Epidermal melanocyte (primary cell): ENCODE results near the gene UNC13D.
"Not testable (repeated sequence)": the region's sequence is repeated elsewhere in the genome, so short reads cannot be mapped to it uniquely, and the experiment has no call there.

ENCODE experiments used
- DNase-seq: peaks from one replicate; pipeline ENCODE4 v3.0.0; 2011; ENCODE audit warnings: low spot score; ENCODE audit not compliant: insufficient read length

UNC13D gene

DNA sequence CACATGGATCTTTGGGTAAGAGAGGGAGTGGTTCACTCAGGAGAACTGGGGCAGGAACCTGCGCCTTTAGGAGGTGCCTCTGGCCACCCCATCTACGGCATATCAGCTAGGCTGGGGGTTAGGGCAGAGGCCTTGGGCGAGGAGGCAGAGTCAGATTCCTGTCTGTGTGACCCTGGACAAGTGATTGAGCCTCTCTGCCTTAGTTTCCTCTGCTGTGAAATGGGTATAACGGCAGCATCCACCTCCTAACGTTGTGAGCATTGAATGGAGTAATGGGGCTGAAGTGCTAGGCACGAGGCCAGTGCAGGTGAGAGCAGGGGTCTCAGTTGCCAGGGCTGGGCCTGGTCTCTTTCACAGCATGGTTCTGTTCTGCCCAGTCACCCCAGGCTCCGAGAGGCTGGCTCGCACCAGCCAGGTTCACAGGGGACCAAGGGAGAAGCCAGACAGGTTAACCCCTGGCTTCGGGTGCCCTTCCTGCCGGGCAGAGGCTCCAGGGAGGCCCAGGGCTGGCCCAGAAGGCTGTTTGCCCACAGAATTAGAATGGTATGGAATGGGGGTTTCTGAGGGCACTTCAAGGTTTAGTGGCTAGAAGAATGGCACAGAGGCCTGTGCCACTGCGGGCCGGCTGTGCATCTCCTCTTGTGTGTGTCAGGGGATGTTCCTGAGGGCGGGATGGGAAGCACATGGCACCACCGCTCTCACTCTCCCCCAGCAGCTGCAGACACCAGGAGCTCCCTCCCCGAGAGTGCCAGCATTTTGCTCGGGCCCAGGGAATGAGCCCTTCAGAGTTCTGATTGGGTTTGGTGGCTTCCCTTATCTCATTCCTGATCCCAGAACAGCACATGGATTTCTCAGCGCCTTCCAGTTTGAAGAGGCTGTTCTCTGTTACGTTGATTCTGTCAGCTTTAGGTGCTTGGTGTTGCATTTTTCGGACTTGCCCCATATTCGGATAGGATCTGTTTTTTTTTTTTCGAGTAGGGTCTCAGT, 23.8 kb downstream of the UNC13D start:
- peak; percentile 15 for DNase-seq

DNA sequence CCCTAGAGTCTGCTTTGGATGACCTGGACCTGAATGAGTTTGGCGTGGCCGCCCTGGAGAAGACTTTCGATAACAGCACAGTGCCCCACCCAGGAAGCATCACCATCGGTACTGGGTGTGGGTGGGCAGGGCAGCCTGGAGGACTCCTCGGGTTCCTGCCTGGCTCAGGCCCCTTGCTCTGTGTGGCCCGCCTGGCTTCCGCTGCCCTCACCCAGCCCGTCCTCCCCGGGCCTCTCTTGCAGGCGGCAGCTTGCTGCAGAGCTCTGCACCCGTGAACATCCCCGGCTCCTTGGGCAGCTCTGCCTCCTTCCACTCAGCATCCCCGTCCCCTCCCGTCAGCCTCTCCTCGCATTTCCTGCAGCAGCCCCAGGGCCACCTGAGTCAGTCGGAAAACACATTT, 24.5 kb downstream of the UNC13D start:
- DNase-seq: peak; percentile 11

DNA sequence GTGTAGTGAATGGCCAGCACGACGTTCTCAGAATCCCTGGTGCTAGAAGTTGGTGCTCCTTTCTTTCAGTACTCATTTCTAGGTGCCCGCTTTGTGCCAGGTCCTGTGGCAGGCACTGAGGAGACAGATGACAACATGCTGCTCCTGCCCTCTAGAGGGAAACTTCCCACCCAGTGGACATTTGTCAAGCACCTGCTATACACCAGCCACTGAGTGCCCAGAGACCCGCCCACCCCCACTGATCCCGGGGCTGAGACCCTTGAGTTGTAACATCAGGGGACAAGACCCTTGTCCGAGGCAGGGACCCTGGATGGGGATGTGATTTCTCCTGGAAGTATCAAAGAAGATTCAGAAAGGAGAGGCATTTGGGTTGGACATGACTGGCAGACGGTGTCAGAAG, 25.1 kb downstream of the UNC13D start:
- DNase-seq: peak; percentile 10

DNA sequence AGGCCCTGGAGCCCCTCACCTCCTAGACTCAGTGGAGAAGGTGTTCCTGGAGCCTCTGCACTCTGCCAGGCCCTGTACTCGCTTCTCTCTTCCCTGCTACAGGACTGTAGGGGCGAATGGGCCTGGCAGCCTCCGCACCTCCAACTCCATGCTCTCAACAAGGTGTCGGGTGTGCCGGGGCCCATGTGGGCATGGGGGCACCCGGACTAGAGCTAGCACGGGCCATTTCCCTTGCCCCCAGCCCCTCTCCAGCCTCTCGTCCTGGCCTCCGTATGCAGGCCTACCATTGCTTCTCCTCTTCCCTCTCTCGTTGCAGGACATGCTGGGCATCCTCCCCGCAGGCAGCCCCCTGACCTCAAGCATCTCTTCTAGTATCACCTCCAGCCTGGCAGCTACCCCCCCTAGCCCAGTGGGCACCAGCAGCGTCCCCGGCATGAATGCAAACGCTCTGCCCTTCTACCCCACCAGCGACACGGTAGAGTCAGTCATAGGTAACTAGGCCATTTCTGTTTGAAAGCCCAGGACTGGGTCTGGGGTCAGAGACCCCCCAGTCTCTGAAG, 25.8 kb downstream of the UNC13D start:
- DNase-seq: no peak

DNA sequence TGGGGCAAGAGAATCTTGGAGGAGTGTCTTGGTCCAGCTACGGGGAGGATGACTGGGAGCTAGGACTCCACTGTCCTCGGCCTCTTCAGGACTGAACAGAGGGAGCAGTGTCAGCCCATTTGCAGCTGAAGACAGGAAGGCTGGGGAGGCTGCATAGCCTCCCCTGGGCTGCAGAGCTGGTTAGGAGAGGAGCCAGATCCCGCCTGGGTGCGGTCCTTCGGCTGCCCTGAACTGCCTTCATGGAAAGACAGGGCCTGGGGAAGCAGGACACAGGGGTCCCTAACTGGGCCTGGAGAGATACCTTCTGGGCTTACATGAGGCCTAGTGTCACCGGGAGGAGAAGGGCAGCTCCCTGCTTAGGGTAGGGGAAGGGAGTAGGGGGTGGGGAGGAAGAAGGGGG, 26.6 kb downstream of the UNC13D start:
- DNase-seq: no peak

DNA sequence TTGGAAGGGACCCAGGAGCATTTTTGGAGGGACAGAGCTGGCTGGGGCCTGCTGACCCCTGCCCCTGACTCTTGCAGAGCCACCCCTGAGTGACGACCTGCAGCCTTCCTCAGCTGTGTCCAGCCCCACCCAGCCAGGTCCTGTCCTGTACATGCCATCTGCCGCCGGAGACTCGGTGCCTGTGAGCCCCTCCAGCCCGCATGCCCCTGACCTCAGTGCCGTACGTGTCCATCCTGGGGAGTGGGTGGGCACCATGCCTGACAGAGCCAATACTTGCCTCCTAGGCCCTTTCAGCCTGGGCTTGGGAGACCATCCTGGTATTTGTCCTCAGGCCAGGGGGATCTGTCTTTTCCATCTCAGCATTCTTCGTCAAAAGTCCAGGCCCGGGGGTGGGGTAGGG, 27.5 kb downstream of the UNC13D start:
- DNase-seq: peak; percentile 13

DNA sequence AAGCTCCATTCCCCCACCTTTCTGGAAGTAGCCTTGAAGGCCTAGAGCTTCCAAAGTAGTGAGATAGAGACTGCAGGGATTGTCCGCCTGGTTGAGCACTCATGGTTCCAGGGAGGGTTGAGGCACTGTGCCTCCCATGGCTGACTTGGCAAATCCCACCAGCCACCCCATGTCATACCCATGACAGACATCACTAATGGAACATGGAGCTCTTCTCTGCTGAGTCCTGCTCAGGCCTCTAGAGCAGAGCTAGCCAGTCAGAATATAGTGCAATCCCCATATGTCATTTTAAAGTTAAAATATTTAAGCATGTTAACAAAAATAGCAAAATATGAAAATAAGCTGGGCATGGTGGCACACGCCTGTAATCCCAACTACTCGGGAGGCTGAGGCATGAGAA, 28.8 kb downstream of the UNC13D start:
- no peak for DNase-seq

DNA sequence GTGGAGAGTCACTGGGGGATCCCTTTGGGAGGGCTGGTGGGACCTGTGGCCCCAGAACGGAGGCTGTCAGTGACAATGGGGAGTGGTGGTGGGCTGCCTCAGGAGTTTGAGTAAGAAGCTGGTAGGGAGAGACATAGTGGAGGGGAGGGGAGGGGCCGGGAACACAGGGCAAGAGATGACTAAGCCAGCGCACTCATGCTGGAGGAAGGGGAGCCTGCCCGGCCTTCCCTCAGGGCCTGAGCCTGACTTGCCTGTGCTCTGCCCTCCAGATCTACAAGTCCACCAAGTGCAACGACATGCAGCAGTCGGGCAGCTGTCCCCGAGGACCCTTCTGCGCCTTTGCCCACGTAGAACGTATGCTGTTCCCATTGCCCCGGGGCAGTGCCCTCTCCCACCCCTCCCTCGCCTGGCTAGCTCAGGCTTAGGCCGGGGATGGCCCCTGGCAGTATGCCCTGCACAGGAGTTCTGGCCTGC, 29.3 kb downstream of the UNC13D start:
- no peak for DNase-seq

DNA sequence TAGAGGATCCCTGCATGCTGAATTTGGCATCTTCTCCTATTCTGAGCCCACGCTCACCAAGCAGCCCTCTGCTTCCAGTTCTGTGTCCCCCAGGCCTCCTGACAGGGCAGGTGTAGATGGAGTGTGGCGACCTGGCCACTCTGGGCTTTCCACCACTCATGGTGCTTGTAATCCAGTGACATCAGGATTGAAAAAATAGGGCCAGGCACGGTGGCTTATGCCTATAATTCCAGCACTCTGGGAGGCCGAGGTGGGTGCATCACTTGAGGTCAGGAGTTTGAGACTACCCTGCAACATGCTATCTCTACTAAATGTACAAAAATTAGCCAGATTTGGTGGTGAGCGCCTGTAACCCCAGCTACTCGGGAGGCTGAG, 30.2 kb downstream of the UNC13D start:
- DNase-seq: no peak

DNA sequence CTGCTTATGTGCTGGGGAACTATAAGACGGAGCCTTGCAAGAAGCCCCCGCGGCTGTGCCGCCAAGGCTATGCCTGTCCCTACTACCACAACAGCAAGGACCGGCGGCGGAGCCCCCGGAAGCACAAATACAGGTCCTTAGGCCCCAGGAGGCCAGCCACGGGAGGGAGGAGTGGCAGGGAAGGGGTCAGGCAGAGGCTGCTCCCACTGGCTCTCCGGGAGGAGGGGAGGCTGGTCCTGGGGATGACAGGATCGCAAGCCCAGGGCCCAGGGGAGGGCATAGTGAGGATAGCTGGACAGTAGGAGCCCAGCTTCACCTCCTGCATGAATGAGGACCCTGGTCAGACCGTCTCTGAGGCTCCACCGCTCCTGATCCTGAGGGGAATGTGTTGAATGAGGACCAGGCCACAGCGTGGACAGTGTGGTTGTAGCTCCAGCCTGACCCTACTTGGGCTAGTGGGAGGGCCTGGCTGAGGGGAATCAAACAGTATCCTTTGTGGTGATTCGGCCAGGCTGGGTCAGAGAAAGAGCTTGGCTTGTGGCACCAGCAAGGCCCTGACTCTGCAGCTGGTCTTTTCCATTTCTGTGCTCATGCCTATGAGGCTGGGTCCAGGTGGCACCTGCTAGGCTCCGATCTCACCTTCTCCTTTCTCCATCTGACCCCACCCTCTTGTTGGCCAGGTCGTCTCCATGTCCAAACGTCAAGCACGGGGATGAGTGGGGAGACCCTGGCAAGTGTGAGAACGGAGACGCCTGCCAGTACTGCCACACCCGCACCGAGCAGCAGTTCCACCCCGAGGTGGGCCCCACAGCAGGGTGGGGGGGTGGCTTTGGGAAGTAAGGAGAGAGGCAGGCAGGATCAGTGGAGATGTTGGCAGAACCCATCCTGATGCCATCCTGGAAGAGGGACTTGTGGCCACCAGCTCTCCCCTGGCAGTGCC, 30.9 kb downstream of the UNC13D start:
- no peak for DNase-seq

DNA sequence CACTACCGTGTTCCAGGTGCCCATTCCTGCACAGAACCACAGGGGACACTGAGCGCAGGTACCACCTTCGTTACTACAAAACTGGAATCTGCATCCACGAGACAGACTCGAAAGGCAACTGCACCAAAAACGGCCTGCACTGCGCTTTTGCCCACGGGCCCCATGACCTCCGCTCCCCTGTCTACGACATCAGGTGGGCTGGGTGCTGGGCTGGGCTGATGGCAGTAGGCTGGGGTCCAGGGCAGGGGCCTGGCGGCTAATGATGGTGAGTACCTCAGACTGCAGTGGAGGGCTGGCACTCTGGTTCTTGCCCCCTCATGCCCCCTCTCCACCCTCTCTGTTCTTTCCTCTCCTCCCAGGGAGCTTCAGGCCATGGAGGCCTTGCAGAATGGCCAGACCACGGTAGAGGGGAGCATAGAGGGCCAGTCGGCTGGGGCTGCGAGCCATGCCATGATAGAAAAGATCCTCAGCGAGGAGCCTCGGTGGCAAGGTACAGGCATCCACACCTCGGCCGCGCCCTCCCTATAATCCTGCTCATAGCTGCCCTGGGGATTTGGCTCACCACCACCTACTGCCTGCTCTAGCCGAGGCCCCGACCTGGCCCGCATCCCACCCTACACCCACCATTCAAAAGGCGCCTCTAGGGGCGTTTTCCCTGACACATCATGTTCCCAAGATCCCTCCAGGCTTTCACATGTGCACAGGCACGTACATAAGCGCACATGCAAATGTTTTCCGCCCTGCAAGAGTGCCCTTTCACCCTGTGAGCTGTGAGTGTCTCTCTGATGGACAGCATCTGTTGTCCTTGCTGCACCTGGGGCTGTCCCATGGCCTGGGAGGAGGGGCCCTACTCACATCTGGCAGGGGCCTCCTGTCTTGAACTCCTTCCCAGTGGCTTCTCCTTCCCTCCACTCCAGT, 31.8 kb downstream of the UNC13D start:
- no peak for DNase-seq

DNA sequence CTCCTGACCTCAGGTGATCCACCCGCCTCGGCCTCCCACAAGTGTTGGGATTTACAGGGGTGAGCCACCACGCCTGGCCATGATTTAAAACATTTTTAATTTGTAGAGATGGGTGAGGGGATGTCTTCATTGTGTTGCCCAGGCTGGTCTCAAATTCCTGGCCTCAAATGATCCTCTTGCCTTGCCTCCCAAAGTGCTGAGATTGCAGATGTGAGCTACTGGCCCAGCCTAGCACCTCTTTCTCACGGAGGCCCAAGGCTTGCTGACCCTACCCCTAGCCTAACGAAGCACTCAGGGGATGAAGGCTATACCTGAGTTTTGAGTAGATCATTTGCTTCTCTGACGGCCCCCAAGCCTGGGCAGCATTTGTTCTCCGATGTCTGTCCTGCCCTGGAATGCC, 33.0 kb downstream of the UNC13D start:
- DNase-seq: no peak

DNA sequence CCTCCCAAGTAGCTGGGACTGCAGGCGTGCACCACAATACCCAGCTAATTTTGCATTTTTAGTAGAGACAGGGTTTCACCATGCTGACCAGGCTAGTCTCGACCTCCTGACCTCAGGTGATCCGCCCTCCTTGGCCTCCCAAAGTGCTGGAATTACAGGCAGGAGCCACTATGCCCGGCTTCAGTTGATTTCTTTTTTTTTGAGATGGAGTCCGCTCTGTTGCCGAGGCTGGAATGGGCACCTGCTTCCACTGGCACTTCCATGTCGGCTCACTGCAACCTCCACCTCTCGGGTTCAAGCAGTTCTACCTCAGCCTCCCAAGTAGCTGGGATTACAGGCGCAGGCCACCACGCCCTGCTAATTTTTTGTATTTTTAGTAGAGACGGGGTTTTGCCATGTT, 33.4 kb downstream of the UNC13D start:
- DNase-seq: not testable (repeated sequence)

DNA sequence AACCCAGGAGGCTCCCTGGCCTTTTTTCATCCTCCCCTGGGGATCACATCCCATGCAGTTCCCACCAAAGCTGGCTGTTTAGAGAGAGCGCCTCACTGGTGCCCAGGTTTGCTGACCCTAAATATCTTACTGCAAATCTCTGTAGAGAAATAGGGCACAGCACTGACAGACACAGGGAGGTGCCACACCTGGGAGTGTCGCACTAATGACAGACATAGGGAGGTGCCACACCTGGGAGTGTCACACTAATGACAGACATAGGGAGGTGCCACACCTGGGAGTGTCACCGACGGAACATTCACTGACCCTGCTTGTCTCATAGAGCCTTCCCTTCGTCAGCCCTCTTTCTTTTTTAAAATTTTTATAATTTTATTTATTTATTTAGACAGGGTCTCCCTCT, 34.0 kb downstream of the UNC13D start:
- no peak for DNase-seq

DNA sequence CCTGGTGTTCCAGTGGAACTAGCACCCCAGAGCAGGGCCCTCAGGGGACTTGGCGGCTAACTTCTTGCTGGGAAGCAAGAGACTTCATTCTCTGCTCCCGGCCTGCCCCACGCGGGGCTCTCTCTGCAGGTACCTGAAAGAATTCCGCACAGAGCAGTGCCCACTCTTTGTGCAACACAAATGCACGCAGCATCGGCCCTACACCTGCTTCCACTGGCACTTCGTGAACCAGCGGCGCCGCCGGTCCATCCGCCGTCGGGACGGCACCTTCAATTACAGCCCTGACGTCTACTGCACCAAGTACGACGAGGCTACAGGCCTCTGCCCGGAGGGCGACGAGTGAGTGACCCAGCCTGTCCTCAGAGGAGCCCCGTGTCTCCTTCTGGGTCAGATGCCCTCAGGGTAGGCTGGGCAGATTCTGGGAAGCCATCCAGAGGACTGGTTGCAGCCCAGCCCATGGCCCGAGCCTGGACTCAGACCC, 34.5 kb downstream of the UNC13D start:
- DNase-seq: no peak

DNA sequence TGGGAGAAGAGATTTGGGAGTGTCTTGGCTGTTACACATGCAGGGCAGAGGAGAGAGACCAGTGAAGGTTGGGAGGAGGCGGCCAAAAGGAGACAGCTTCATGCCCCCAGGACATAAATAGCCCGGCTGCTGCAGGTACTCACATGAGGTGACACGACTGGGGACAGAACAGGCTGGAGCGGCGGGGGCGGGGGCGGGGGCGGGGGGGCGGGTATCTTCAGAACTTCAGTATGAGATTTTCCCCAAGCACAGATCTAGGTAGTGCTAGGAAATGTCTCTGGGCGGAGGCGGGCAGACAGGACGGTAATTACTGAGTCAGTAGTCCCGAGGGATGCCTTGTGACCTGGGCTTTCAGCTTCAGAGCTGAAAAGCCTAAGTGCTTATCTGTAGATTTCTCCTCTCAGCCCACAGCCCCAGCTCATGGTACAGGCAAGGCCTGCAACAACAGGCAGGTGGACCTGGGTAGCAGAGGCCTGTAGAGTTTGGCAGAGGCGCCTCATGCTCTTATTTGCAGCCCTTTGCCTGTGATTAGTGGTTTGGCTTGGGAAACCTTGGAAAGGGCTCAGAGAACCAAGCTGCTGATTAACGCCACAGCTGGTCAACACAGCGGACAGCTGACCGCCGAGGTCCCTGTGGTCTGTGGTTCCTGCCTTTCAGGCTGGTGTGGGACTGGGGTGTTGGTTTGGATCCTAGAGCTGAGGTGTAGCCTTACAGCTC, 35.1 kb downstream of the UNC13D start:
- no peak for DNase-seq

DNA sequence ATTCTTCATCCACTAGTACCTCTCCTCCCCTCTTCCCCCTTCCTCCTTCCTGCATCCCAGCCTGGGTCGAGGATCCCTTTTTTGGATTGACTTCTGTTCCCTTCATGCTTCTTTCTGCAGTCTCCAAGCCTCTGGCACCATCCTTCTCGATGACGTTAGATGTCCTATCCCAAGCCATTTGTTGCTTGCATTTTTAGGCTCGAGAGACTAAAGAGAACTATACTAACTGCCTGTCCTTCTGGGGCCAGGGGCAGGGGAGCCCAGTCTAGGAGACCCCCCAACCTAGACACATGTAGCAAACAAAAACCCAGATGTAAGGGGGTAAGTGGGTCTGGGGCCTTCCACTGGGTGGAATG, 35.7 kb downstream of the UNC13D start:
- no peak for DNase-seq

DNA sequence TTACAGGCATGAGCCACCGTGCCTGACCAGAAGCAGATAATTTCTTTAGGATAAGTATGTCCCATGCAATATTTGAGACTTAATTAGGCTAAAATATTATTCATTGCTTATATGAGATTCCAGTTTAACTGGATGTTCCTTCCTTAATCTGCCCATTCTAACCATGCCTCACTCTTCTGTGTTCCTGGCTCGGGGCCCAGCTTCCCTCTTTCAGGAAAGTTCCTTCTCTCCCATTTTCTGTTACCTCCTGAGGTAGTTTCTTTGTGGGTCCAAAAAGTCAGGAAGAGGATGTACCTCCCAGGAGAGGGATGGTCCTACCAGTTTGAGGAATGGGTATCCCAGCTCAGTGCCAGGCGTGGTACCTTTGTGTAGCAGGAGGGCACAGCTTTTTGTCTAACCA, 36.3 kb downstream of the UNC13D start:
- DNase-seq: no peak

DNA sequence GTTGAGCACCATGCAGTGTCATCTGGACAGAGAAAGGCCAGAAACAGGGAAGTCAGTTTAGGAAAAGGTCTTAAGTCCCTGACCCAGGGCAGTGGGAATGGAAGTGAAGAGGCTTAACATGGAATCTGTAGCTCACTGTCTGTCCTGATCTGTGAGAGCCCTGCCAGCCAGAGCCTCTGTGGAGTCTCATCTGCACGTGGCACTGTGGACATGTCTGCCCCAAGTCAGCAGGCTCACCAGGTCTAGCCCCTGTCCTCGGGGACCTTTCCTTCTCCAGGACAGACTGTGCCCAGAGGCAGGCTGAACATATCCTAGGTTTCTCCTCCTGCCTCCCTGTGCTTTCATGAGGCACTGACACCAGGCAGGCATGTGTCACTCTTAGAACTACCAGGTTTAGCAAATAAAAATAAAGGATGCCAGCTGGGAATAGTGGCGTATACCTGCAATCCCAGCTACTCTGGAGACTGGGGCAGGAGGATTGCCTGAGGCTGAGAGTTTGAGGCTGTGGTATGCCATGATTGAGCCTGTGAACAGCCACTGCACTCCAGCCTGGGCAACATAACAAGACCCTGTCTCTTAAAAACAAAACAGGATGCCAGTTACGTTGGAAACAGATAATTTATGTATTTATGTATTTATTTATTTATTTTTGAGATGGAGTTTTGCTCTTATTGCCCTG, 37.2 kb downstream of the UNC13D start:
- no peak for DNase-seq
